ENCODE data around the gene EARS2. TPM values are rescaled to one million over a fixed set of nuclear protein-coding genes. Genes with fewer than 3 reads are reported as not detected.
A peak's percentile ranks its signal among the peaks of the same experiment; 100 is the strongest.
"Not testable (repeated sequence)": the region's sequence is repeated elsewhere in the genome, so short reads cannot be mapped to it uniquely, and the experiment has no call there.

EARS2 gene
- total RNA-seq, 1 donor from 2014 or later, result 16.0 TPM

DNA sequence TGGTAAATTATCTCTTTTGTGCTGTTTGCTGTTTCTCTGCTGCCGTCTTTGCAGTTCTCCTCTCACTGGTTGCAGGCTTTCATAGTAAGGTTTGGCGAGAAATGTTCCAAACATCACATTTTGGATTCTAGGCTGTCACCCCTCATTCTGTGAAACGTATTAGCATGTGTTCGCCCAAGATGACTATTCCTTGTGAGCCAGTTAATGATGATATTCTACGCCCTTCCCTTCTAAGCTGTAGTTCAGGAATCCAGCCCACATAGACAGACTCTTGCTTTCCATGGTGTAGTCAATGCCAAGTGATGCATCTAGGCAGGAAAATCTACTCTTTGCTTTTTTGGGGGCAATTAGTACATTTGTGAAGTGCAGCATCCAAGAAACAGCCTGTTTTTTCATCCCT, 14.7 kb upstream of the EARS2 start:
- no peak for ATAC-seq

DNA sequence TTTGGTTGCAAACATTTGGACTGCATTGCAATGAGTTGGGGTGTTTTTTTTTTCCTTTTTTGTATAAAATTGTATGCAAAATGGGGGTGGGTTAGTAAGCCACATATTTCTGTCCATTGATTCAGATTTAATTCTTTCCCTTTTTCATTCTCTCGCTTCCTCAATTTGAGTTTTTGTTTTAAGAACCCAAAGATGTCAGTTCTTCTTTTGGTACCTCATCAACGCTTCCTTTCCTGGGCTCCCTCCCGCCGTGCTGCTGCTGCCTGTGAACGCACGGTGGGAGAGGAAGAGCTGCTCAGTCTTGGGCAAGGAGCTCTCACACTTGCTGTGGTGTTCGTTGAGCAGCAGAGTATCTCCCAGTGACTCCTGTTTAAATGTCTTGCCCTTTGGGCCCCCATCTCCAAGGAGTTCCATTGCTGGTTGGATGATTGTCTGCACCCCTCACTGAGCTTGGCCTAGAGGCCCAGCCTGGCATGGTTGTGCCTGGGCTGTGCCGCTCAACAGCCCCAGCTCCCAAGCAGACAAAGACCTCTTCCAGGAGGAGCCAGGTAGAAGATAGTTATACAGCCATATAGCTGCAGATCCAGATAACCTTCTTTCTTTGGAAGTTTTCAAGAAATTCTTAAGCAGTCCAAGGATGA, 14.0 kb upstream of the EARS2 start:
- ATAC-seq (no peak), DNase-seq (ENCODE audit: low spot score) (no peak)
- intact Hi-C loops (cut with DNase I), result no loop called here

More for the DNA sequence above, 14.7 kb upstream of the EARS2 start:
- DNase-seq (ENCODE audit: low spot score), result no peak
- intact Hi-C loops (cut with DNase I), result no loop called here

DNA sequence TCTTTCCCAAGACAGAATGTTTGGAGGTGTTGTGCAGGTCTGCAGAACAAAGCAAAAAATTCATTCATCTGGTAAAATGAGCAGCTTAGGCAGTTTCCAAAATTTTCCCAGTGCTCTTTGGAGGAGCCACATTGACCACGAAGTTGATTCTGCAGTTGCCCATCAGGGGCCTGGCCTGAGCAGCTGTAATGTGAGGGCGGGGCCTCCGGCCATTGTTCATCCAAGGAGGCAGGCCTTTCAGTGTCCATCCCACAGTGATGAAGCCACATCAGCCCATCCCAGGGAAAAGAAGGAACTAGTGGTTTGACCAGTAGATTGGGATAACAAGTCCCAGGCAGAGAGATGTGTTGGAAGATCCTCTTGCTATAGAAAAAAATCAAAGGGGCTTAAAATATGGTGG, 10.5 kb upstream of the EARS2 start:
- DNase-seq (ENCODE audit: low spot score) (no peak), ATAC-seq (no peak)
- intact Hi-C loops (cut with DNase I), result no loop called here

- DNase-seq (ENCODE audit: low spot score) (no peak), ATAC-seq (no peak)
- intact Hi-C loops (cut with DNase I), result no loop called here
Measured at GRCh38 chr16:23566724-23567123, 9.6 kb upstream of the EARS2 start.

DNA sequence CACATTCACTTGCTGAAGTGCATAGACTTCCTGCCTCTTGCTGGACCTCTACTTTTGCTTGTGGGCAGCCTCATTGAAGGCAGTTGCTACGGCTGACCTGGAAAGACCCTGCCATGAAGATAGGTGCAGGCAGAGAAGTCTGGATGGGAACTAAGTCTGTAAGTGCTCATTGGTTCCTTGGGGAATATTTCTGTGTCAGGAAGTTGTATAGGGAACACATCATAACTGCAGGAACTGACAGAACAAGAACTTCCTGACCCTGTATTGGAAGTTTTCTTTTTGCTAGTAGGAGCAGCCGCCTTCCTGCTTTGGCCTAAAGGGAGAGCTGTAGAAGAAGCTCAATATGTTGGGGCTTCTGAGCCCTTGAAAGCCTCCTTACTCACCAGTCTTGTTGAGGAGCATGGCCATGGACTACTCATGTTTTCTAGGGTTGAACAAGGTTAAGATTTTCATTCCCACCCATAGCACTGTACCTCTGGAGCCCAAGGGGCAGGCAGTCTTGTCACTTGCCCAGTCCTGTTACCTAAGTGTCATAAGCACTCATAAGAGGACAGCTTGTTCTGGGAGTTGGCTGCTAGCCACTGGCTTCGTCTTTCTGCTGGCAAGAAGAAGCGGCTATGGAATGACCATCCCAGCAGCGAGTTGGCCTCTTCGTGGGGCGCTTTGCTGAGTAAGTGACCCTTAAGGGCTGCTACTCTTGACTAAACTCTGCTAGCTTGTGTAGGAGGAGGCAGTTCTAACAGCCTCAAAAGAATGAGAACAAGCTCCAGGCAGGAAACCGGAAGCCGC, 7.6 kb upstream of the EARS2 start:
- no peak for ATAC-seq
- no peak for DNase-seq (ENCODE audit: low spot score)
- intact Hi-C loops (cut with DNase I), result no loop called here

GRCh38 chr16:23563186-23563585, 6.0 kb upstream of the EARS2 start:
- DNase-seq (ENCODE audit: low spot score), result no peak
- intact Hi-C loops (cut with DNase I), result no loop called here
- no peak for ATAC-seq

- intact Hi-C loops (cut with DNase I), result no loop called here
- DNase-seq (ENCODE audit: low spot score) (no peak), ATAC-seq (no peak)
Measured at GRCh38 chr16:23562505-23562904, 5.4 kb upstream of the EARS2 start.

DNA sequence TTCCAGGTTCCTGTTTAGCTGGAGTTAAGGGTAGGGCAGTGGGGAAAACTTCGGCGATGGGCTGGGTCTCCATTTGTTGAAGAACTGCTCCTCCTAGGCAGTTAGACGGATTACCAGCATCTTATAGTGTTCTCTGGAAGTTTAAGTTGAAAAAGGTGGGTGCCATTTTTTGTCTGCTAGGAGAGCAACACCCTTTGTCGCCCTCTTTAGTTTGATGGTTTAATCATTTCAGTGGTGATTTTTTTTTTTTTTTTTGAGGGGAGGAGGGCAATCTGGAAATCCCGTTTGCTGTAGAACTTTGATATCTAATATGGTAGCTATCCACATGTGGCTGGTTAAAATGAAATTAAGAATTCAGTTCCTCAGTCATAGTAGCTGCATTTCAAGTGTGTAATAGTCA, 4.4 kb upstream of the EARS2 start:
- ATAC-seq (no peak), DNase-seq (ENCODE audit: low spot score) (no peak)
- intact Hi-C loops (cut with DNase I), result no loop called here

DNA sequence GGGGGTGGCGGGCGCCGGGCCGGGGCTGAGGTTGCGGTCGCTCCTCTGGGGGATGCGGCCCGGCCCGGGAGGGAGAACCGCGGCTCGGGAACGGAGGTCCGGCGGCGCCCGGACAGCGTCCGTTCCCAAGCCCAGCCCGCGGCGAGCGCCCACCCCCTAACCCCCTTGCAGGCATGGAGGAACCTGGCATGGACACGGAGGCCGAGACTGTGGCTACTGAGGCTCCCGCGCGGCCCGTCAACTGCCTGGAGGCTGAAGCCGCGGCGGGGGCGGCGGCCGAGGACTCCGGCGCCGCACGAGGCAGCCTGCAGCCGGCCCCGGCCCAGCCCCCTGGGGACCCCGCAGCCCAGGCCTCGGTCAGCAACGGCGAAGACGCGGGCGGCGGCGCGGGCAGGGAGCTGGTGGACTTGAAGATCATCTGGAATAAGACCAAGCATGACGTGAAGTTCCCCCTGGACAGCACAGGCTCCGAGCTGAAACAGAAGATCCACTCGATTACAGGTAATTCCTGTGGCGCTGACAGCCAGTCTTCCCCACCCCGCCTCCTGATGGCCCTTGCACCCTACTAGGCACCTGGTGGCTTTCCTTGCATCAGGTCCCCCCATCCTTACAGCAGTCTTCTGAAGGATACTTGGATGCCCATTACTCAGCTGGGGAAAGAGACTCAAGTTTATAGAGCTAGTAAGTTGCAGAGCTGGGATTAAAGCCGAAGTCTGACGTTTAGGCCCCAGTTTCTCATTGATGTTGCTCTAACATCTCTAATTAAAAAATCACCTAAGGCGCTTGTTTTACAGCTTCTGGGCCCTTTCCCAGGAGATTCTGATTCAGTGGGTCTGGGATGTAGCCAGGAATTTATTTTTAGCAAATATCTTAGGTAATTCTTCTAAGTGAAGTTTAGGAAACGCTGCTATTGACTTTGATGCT, 891 bp upstream of the EARS2 start:
- intact Hi-C loops (cut with DNase I), result no loop called here
- ATAC-seq, result no peak
- DNase-seq (ENCODE audit: low spot score), result peak; percentile 69

- DNase-seq (ENCODE audit: low spot score) (no peak), ATAC-seq (no peak)
- intact Hi-C loops (cut with DNase I), result no loop called here
Measured at GRCh38 chr16:23554536-23554935, 2.6 kb downstream of the EARS2 start.

- ATAC-seq (no peak), DNase-seq (ENCODE audit: low spot score) (no peak)
- intact Hi-C loops (cut with DNase I), result no loop called here
Measured at GRCh38 chr16:23552161-23552560, 5.0 kb downstream of the EARS2 start.

DNA sequence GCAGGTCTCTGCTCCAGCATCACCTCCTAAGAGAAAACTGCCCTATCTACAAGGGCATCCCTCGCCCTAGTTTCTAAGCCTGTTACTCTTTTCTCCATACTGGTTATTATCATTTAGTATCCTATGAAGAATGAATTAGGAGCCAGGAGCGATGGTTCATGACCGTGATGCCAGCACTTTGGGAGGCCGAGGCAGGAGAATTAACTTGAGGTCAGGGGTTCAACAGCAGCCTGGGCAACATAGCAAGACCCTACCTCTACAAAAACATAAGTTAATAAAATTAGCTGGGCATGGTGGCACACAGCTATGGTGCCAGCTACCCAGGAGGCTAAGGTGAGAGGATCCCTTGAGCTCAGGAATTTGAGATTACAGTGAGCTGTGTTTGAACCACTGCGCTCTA, 7.2 kb downstream of the EARS2 start:
- no peak for ATAC-seq
- intact Hi-C loops (cut with DNase I), result no loop called here
- no peak for DNase-seq (ENCODE audit: low spot score)

DNA sequence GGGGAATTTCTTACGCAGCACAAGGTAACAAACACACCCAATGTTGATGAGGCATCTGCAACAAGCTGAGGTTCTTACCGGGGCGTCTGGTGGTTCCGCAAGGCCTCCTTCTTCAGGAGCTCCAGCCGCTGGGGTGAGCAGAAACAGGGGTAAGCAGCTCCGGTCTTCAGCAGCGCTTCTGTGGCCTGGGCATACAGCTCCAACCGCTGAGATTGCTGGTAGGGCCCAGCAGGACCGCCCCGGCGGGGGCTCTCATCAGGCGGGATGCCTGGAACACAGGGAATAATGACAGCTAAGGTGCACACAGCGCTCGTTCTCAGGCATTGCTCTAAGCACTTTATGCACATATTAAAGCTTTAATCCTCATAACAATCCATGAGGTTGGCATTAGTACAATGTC, 12.7 kb downstream of the EARS2 start:
- DNase-seq (ENCODE audit: low spot score) (no peak), ATAC-seq (no peak)
- intact Hi-C loops (cut with DNase I), result no loop called here

DNA sequence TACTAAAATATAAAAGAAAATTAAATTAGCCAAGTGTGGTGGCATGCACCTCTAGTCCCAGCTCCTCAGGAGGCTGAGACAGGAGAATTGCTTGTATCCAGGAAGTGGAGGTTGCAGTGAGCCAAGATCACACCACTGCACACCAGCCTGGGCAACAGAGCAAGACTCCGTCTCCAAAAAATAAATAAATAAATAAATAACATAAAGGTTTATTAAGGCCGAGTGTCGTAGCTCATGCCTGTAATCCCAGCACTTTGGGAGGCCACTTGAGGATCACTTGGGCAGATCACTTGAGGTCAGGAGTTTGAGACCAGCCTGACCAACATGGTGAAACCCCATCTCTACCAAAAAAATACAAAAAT, 16.4 kb downstream of the EARS2 start:
- intact Hi-C loops (cut with DNase I); DNase-seq (ENCODE audit: low spot score); ATAC-seq: not testable (repeated sequence)

DNA sequence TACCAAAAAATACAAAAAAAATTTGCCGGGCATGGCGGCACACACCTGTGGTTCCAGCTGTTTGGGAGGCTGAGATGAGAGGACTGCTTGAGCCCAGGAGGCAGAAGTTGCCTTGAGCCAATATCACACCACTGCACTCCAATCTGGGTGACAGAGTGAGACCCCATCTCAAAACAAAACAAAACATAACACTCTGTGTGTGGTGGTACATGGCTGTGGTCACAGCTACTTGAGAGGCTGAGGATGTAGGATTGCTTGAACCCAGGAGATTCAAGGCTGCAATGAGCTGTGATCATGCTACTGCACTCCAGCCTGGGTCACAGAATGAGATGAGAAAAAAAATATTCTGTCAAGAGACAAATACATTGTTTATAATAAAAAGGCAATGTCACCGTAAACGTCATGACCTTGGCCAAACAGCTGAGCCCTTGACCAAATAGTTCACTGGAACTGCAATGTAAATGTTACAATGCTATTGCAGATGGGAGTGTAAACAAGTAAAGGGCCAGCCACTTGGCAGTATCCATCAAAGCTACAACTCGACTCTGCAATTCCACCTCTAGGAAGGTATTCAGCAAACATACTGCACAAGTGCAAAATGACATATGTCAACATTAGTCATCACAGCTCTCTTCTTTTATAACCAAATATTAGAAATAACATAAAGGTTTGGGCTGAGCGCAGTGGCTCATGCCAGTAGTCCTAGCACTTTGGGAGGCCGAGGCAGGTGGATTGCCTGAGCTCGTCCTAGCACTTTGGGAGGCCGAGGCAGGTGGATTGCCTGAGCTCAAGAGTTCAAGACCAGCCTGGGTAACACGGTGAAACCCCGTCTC, 16.9 kb downstream of the EARS2 start:
- intact Hi-C loops (cut with DNase I), result no loop called here
- DNase-seq (ENCODE audit: low spot score), result no peak
- ATAC-seq, result no peak

DNA sequence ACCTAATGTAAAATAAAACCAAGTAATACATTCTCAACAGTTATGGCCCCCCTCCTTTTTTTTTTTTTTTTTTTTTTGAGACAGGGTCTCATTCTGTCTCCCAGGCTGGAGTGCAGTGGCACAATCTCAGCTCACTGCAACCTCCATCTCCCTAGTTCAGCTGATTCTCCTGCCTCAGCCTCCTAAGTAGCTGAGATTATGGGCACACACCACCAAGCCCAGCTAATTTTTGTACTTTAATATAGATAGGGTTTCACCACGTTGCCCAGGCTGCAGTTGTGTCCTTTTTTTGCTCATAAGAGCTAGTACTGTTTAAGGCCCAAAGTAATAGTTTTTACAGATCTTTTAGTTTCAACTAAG, 18.3 kb downstream of the EARS2 start:
- no peak for DNase-seq (ENCODE audit: low spot score)
- ATAC-seq, result no peak
- intact Hi-C loops (cut with DNase I), result no loop called here

- no peak for ATAC-seq
- no peak for DNase-seq (ENCODE audit: low spot score)
- intact Hi-C loops (cut with DNase I), result no loop called here
Measured at GRCh38 chr16:23537390-23537789, 19.8 kb downstream of the EARS2 start.

- DNase-seq (ENCODE audit: low spot score) (no peak), ATAC-seq (no peak)
- intact Hi-C loops (cut with DNase I), result no loop called here
Measured at GRCh38 chr16:23535901-23536300, 21.2 kb downstream of the EARS2 start.

All from sciatic nerve (tissue), 2 donors.